GM18867 (cell line): ENCODE data around the gene CTNNA3.

Experiments
- ATAC-seq: cut with Tn5 transposase; IDR thresholded peaks from one replicate; pipeline ENCODE4 v1.9.1; 2021; ENCODE audit warnings: mild to moderate bottlenecking, moderate library complexity; ENCODE audit not compliant: unreplicated experiment

Gene CTNNA3

DNA sequence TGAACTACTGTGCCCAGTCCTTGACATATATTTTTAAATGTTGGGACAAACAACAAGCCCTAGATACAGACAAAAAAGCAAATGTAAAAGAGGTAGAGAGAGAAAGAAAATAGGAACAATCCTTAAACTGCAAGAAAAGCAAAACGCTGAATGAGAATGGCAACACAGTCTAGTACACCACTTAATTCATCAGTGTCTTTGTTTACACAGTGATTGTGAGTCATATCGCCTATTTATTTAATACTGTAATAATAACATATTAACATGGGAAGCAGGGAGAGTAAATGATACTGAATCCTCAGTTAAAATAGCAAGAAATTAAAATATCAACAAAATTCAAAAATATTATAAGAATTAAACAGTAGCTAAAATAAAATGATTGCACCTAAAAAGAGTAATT is 780.0 kb downstream of the CTNNA3 start:
- ATAC-seq: no peak

DNA sequence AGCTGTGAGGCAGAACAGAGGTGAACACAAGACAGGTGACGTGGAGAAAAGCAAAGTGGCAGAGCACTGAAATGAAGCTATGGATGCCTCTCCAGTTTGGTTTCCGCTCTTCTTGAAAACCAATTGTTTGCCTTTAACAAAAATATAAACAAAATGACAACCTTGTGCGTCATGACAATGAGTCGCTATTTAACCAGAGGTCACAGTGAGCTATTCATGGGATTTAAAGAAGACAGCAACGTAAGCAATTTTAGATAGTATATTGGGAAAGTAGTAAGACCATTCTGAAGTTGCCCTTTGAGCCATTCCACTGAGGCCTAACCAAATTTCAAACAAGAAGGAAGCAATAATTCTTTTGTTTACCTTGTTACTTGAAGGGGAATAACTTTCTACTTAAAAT is 785.3 kb downstream of the CTNNA3 start:
- ATAC-seq: no peak

DNA sequence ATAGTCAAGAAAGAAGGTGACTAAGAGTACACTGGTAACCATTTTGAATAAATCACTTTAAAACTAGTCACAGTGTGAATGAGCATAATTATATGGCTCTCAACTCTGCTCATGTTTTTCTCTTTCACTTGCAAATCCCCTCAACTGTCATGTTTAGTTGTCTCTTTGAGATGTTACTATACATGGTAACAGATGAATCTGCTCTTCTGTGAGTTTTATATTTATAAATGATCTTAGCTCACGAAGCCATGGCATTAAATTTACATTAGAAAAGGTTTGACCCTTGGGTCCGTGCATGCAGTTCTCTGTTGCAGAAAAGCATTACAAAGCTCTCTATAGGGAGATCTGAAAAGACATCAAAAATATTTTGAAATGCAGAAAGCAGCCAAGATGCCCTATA is 803.1 kb downstream of the CTNNA3 start:
- no peak for ATAC-seq

DNA sequence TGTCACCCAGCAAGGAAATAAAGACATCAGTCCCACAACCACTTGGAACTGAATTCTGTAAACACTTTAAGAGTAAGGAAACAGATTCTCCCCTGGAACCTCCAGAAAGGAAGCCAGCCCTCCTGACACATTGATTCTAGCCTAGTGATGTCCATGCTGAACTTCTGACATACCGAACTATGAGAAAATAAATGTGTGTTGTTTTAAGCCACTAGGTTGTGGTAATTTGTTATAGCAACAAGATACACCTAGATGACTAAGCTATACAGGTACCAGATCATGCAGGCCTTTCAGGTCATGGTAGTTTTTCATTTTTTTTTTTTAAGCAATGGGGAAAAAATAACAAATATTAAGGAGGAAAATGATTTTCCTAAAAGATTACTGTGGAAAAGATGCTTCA is 807.8 kb downstream of the CTNNA3 start:
- no peak for ATAC-seq

DNA sequence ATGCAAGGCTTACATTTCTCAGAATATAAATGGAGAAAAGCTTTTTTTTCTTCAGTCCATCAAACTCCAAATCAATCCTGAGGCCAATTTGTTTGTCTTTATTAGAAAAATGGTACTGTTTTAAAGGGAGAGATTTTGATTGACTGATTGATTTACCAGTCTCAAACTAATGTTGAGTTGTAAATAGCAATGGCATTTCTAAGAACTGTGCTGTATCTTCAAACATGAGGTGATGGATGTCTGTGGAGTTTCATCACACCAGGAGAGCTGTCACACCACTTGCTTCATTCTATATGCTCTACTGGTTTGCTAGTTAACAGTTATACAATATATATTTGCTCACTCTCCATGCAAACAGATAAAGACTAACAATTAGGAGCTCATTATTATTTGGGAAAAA is 809.1 kb downstream of the CTNNA3 start:
- no peak for ATAC-seq

DNA sequence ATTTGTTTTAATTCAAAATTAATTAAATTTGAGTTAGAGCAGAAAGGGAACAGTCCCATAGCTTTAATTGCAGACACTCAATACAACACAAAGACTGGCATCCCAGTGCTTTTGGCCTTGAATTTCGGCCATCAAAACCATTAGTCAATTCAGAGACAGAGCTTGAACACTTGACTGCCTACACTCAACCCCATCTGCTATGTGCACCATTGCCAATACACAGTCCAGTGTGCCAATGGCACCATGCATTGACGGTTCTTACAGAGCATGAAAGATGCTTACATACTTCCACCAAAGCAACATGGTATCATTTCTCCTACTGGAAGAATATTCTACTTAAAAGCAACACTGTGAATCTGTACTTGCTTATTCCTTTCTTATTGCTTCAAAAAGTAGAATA is 813.7 kb downstream of the CTNNA3 start:
- no peak for ATAC-seq

DNA sequence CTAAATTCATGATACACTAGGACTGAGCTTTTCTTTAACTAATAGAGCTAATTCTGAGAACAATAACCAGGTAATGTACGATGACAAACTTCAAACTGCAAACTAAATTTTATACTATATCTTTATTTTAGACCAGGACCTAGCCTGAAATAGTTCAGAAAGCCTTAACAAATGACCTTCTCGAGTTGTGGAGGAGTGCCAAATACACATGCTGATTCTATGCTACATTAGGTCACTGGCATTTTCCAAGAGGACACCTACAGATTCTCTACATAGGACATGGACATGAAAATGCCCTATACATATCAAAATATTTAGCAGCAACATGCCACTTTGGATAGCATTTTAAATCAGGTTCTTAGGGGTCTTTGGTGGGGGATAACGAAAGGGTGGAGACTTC is 814.2 kb downstream of the CTNNA3 start:
- ATAC-seq: no peak

DNA sequence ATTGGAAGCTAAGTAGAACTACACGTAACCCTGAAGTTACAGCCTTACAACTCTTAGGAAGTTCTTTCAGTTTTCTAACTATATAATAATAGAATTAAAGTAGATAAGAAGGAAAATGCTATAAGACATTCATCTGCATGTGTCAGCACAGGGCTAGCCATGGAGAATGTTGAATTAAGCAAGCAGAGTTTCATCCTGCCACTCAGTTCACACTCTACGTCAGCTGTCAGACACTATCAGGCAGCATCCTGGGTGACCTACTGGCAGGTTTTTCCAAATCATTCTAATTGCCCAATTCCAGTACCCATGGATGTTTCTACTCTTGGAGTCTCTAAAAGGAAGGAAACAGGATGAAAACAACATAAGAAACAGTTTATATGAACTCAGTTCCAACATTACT is 815.2 kb downstream of the CTNNA3 start:
- no peak for ATAC-seq

DNA sequence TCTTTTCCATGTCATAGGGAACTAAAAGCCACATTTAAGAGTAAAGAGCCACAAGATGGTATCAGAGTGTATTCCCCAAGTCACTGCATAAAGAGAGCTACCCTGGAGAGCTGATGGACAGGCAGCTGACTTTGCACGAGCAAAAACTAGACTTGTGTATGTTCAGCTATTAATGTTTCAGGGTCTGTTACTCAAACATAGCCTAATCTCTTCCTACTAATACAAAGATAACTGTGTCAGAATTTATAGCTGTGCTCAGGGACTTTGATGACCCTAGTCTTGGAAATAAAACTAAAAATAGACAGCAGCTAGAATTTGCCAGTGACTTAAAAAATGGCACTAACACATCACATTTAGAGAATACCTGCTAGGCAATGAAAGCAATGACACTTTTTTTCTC is 815.7 kb downstream of the CTNNA3 start:
- ATAC-seq: no peak

DNA sequence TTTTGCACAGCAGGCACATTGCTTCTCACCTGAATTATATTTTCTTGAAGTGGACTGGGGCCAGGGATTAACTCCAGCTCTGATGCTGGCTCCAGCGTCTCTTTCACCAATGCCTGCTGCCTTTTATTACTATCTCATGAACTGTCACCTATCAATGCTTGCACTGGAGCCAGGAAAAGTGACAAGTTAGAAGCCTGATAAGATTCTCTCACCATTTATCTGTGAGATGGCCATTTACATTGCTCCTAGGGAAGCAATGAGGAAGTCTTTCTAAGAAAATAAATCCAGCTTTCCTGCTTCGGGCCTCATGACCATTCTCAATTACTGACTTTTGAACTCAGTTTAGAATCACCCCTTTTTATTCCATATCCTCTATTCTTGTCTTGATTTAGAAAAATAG is 818.6 kb downstream of the CTNNA3 start:
- ATAC-seq: no peak

DNA sequence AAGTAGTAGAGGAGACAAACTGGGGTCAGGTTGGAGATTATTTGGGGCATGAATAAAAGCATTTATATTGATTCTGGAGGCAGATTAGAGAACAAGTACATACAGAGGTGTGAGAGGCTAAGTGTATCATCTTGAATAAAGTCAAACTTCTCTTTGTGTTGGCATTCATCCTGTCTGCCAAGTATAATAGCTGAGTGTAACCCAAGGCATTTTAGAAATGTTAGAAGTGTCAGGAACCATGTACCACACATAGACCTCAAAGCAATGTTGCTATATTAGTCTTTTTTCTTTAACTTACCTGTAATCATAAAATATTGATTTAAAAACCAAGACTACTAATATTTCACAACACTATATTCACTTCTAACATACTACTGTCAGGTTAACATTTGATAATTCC is 826.4 kb downstream of the CTNNA3 start:
- ATAC-seq: no peak

DNA sequence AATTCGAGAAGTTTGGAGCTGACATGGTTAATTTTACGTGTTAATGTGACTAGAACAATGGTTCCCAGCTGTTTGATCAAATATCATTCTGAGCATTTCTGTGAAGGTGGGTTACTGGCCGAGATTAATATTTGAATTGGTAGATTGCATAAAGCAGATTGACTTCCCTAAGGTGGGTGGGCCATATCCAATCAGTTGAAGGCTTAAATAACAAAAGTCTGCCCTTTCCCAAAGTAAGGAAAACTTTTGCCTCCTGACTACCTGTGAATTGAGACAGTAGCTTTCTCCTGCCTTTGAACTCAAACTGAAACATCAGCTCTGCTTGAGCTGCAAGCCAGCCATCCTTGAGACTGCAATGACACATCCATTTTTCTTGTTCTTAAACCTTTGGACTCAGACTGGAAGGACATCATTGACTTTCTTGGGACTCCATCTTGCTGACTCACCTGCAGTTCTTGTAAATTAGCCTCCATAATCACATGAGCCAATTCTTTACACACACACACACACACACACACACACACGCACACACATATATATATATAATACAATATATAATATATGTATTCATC is 833.2 kb downstream of the CTNNA3 start:
- no peak for ATAC-seq

DNA sequence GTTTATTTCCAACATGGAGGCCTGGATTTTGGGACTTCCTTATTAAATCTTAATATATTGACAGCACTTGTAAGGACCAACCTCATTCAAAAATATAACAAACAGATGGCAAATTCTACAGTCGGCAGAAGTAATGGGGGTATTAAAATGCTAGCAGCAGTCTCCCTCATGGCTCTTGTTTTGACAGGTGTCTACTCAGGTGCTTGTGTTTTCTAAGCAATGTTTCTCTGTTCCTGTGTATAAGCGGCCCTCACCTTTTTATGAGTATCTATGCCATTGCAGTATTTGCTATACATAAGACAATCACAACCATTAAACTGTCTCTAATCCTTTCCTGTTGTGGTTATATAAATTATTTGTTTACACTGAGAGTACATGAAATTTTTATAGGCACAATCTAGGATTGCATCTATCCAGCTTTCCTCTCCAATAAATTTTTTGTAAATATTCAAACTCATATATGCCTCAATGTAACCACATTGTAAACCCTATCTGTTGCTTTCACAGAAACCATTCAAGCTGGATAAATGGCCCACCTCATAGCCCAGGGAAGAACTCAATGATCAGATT is 835.5 kb downstream of the CTNNA3 start:
- no peak for ATAC-seq

DNA sequence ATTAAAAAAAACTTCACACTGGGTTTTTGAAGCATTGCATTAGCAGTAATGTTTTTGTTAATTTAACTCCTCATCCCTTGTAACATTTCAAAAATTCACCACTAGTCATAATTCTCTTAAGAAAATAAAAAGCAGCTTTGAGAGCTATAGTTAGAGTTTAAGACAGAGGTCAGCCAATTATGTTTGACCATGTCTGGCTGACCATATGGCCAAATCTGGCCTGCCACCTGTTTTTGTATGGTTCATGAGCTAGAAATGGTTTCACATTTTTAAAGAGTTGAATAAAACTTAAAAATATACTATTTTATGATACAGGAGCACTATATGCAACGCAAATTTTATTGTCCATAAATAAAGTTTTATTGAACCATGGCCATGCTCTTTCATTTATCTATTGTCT is 843.2 kb downstream of the CTNNA3 start:
- ATAC-seq: no peak

DNA sequence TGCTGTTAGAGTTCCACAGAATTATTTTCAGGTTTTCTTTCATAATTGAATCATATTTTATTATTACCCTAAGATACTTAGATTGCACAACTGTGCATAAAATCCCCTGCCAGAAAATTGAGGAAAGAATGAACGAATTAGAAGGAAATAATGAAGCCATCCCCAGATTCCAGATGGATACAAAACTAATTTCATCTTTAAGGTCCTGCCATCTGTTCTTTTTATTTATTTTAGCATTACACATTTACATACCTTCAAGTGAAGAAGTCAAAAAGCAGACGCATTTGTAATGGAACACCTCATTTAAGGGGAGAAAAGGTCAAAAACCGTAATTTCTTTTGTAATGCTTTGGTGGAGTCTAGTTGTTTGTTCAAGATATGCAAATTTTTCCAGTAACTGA is 847.1 kb downstream of the CTNNA3 start:
- no peak for ATAC-seq

DNA sequence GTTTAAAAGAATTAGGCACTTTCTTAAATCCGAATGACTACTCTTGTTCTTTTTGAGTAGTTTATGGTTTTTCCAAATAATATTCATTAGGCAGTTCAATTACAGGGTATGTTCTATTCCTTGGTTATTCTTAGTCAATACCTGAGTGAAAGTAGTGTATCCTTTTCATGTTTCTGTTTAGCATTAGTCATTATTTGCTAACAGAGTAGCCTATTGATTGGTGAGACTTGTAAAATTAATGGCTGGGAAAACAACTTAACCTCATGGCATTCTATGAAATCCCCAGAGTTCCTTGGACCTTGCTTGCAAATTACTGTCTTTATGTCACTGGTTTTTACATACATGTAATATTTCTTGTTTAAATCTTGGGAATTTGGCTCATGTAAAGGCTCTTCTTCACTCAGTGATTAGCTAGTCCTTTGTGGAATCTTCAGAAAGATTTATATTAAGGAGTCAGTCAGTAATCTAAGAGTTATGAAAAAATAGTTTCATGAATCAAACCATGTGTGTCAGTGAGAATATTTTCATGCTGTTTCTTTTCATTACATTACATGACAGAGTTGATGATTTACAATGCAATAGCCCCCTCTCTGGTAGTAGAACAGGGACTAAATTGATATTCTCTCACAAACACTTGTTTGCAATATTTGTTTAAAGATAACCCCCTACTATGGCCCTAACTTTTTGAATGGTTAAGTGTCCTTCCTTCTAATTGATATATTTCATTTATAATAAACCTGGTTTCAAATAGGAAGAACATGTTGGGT is 851.6 kb downstream of the CTNNA3 start:
- ATAC-seq: no peak

DNA sequence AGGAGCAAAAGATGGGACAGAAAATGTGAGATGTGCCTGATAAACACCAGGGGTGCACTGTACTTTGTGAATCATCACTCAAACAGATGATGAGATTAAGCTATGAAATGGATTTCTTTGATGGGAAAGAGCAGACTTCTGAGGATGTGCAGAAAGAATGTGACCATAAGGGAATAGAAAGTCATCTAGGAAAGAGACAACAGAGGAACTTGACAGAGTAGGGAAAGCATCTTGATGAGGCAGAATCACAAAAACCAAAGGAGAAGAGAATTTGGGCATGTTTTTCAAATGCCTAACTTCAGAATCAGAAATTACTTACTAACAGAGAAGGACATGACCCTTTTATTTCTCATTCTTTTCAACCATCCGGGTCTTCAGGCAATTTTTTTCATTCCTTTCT is 852.6 kb downstream of the CTNNA3 start:
- ATAC-seq: no peak

DNA sequence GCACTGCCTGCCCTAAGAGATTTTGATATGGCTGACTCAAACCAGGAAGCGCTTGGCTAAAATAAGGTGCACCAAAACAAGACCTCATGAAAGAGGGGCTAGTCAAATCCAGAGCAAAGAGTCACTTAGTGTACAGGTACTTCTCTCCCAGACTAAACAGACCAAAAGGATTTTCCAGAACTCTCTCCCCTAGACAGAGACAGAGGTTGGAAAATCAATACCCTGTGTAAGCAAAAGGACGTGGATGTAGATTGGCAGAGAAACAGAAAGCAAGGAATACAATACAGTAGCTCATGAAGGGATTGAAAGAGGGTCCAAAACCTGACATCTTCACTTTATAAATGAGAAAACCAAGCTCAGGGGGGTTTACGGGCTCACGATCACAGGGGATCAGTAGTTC is 853.1 kb downstream of the CTNNA3 start:
- ATAC-seq: no peak

DNA sequence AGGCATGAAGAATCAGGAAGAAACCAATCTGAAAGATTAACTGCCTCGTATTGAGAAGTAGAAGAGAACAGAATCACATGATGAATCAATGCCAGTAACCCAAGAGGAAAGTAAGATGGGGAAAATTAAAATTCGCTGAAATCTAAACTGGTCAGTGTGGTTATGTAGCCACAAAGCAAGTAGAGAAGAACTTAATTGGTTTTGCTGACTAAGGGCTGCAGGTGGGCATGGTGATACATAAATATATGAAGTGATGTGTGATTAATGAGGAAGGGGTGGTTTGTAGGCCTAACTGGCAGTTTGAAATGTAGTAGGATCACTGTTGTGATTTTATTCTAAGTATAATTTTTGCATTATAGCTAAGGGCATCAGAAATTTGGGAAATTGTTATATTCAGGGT is 853.6 kb downstream of the CTNNA3 start:
- ATAC-seq: no peak

DNA sequence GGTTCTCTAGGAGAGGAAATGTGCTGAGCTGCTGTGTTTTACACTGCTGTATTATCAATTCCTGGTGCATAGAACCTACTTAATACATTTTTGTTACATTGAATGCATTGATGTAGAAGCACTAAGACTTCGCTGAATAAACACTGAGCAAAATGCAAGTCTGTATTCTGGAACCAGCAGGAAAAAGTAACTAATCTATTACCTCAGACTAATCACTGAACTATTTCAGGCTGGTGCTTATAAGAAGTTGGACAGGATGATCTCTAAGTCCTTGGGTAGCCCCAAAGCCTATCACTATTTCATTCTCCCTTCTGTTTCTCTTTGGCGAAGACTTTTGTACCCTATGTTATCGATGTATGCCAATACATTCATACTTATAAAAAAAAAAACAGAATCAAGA is 857.3 kb downstream of the CTNNA3 start:
- no peak for ATAC-seq

DNA sequence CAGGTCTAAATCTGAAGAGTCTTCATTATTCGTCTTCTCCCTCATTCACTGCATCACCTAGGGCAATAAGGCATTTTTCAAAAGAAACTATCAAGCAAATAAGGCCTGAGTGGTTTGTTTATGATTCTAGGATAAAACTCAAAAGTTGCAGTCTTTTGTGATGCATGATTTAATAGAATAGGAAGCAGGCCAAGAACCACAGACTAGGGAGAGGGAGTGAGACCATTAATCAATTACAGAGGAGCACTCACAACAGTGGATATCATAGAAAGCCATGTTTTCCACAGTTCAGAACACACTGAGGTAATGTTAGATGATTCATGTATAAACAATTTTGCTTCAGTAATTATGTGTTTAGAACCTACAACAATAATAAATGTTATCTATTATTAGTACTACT is 858.0 kb downstream of the CTNNA3 start:
- no peak for ATAC-seq

DNA sequence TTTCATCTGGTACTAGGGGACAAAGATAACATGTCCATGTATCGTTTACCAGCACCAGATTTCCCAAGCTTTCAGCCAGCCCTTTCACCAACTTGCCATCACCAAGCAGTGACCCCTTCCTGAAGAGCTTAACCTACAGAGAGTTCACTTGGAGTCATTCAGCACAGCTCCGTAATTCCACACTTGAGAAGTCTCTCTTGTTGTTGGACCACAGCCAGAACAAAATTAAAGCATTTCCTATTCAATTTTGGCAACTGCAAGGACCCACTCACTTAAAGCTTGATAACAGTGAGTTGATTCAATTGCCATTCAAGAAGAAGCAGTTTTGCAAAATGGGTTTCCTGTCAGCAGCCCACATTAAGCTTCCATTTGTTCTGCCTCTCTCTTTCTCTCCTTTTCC is 858.7 kb downstream of the CTNNA3 start:
- ATAC-seq: no peak

DNA sequence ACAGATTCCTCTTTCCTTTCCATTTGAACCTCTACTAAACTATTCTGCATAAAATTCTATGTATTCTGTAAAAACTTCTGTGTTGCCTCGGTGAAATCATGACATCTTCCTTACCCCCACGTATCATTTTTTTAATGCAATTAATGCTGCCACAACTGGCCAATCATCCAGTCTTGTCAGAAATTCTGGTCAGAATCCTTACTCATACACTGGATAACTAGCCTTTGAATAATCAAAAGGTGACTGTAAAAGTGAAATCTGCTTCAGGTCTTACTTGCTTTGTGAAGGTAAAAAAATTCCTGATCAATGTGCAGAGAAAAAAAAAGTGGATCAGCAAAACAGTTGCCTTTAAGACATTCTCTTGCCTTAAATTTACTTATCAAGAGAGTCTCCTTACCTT is 859.2 kb downstream of the CTNNA3 start:
- ATAC-seq: no peak
